GM19328 (cell line): ENCODE data around the gene TMEM131.

ENCODE experiments used
- ATAC-seq: cut with Tn5 transposase; IDR thresholded peaks from one replicate; pipeline ENCODE4 v1.9.1; 2021; ENCODE audit warnings: mild to moderate bottlenecking, moderate library complexity; ENCODE audit not compliant: unreplicated experiment

Gene TMEM131

GRCh38 chr2:97992836-97993825 lies 2.6 kb downstream of the TMEM131 start:
- no peak for ATAC-seq

GRCh38 chr2:97991081-97991856 lies 4.5 kb downstream of the TMEM131 start:
- no peak for ATAC-seq

GRCh38 chr2:97988722-97989121 lies 7.0 kb downstream of the TMEM131 start:
- no peak for ATAC-seq

GRCh38 chr2:97985998-97986397 lies 9.8 kb downstream of the TMEM131 start:
- ATAC-seq, result no peak

- no peak for ATAC-seq
Observed at GRCh38 chr2:97983698-97984097, 12.1 kb downstream of the TMEM131 start.

- ATAC-seq, result no peak
Observed at GRCh38 chr2:97983134-97983533, 12.6 kb downstream of the TMEM131 start.

GRCh38 chr2:97982621-97983020 lies 13.1 kb downstream of the TMEM131 start:
- no peak for ATAC-seq

GRCh38 chr2:97981961-97982360 lies 13.8 kb downstream of the TMEM131 start:
- ATAC-seq, result no peak

GRCh38 chr2:97979904-97980303 lies 15.8 kb downstream of the TMEM131 start:
- ATAC-seq, result no peak

- ATAC-seq, result no peak
Observed at GRCh38 chr2:97974471-97974870, 21.3 kb downstream of the TMEM131 start.

GRCh38 chr2:97970293-97971060 lies 25.3 kb downstream of the TMEM131 start:
- no peak for ATAC-seq

GRCh38 chr2:97969081-97970067 lies 26.4 kb downstream of the TMEM131 start:
- ATAC-seq, result no peak

- ATAC-seq, result no peak
Observed at GRCh38 chr2:97967931-97968627, 27.7 kb downstream of the TMEM131 start.

- peak; percentile 23 for ATAC-seq
Observed at GRCh38 chr2:97967216-97967592, 28.5 kb downstream of the TMEM131 start.

- peak; percentile 69 for ATAC-seq
Observed at GRCh38 chr2:97966545-97967215, 29.1 kb downstream of the TMEM131 start.

- ATAC-seq, result no peak
Observed at GRCh38 chr2:97965116-97965515, 30.6 kb downstream of the TMEM131 start.

- no peak for ATAC-seq
Observed at GRCh38 chr2:97963880-97964279, 31.9 kb downstream of the TMEM131 start.

- ATAC-seq, result no peak
Observed at GRCh38 chr2:97963079-97963406, 32.7 kb downstream of the TMEM131 start.

GRCh38 chr2:97961534-97961933 lies 34.2 kb downstream of the TMEM131 start:
- no peak for ATAC-seq
